Measurements from ENCODE around the gene COG1. TPM values are rescaled to one million over a fixed set of nuclear protein-coding genes. Genes with fewer than 3 reads are reported as not detected.

Gene COG1
- total RNA-seq, 1 experiment from 2014 or later, result 26.5 TPM

DNA sequence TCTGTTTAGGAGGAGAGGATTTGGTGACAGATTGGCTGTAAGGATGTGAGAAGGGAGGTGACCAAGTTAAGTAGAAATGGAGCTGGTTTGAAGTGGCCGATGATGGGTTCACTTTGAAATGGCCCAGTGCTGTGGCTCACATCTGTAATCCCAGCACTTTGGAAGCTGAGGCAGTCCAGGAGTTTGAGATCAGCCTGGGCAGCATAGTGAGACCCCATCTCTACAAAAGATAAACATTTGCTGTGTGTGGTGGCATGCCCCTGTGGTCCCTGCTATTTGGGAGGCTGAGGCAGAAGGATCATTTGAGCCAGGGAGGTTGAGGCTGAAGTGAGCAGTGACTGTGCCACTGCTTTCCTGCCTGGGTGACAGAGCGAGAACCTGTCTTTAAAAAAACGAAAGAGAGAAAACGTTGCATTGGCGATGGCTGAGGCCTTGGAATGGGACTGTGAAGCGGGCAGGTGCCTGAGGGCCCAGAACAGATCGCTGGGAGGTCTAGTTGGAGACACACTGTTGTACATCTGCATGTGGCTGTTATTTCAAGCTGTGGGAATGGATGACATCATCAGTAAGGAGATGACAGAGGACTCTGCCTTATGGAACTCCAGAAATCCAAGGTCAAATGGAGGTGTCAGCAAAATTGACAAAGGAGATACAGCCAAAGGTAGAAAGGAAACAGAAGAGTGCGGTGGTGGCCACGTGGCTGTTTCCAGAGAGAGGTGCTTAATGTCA lies 5.5 kb downstream of the COG1 start:
- Histone ChIP-seq H3K4me2 (ENCODE audit: insufficient read depth, insufficient read length, low read length) (no peak overlapping the region), H3K27ac (ENCODE audit: insufficient read length, low read depth, low read length) (no peak overlapping the region), H3K23me2 (ENCODE audit: insufficient read length, low read depth, low read length, poor library complexity, severe bottlenecking) (no peaks in the 10 kb centered on the region), H3T11ph (ENCODE audit: low read length) (no peak overlapping the region), H2BK5ac (ENCODE audit: insufficient read length, low read length) (no peak overlapping the region), H4K20me1 (ENCODE audit: control insufficient read depth, insufficient read depth, insufficient read length) (no peaks in the 10 kb centered on the region), H4K5ac (ENCODE audit: insufficient read length, low read depth, low read length) (no peak overlapping the region), H3K27me3 (ENCODE audit: insufficient read depth, low read length) (no peaks in the 10 kb centered on the region), H2BK120ac (ENCODE audit: low read depth, low read length, poor library complexity, severe bottlenecking) (no peak overlapping the region), H2BK12ac (ENCODE audit: insufficient read length, low read depth, low read length) (no peak overlapping the region), H3K9ac (ENCODE audit: extremely low read depth, insufficient read length, low read length) (no peak overlapping the region), H4K91ac (ENCODE audit: insufficient read length, low read depth, low read length) (no peak overlapping the region), H3K9me3 (ENCODE audit: control insufficient read depth, low read depth, low read length) (no peaks in the 10 kb centered on the region), H3K4ac (ENCODE audit: low read depth, low read length) (no peak overlapping the region), H4K8ac (replicated peaks; ENCODE audit: insufficient read length, low read depth, low read length) (no peak overlapping the region), H3K23ac (ENCODE audit: insufficient read length, low read depth, low read length) (no peak overlapping the region), H3K79me1 (ENCODE audit: insufficient read depth, low read depth, low read length, poor library complexity, severe bottlenecking) (no peaks in the 10 kb centered on the region), H2BK20ac (ENCODE audit: low read depth, low read length, poor library complexity, severe bottlenecking) (no peak overlapping the region), H3K4me1 (ENCODE audit: insufficient read depth, low read length) (0 out of 2 replicates have a peak, but pooled peaks cover 2% of the 10 kb centered on the region), H2AK5ac (ENCODE audit: insufficient read length, low read length) (no peak overlapping the region), H3K79me2 (ENCODE audit: insufficient read depth, low read length) (no peaks in the 10 kb centered on the region), H2BK15ac (ENCODE audit: low read depth, low read length) (no peak overlapping the region), H3K18ac (ENCODE audit: insufficient read length, low read depth, low read length) (no peak overlapping the region), H3K56ac (ENCODE audit: insufficient read length, low read depth, low read length) (no peak overlapping the region), H2AFZ (ENCODE audit: low read length) (no peak overlapping the region), H3K14ac (ENCODE audit: insufficient read depth, low read length) (no peak overlapping the region)
- WGBS (ENCODE audit: extremely low coverage, insufficient read length, low lambda C conversion rate), result no CpG with 5 or more reads among the region's 9 CpGs
- Mint-ChIP-seq H3K4me1 (peaks cover 13 to 16% of the 10 kb centered on the region in 2 experiments), H3K27me3 (ENCODE audit: low read depth) (no peaks in the 10 kb centered on the region), H3K4me3 (no peak overlapping the region), H3K27ac (no peak overlapping the region; a peak in 1 of 7 replicates), H3K36me3 (ENCODE audit: insufficient read depth in 1 of 3, low read depth in 3 of 3) (peaks cover 48 to 76% (median 75%) of the 10 kb centered on the region in 3 experiments; a peak in 6 of 7 replicates), H3K9me3 (no peaks in the 10 kb centered on the region; a peak in 1 of 5 replicates)
- no peak for DNase-seq
- TF ChIP-seq, protein P1, sequence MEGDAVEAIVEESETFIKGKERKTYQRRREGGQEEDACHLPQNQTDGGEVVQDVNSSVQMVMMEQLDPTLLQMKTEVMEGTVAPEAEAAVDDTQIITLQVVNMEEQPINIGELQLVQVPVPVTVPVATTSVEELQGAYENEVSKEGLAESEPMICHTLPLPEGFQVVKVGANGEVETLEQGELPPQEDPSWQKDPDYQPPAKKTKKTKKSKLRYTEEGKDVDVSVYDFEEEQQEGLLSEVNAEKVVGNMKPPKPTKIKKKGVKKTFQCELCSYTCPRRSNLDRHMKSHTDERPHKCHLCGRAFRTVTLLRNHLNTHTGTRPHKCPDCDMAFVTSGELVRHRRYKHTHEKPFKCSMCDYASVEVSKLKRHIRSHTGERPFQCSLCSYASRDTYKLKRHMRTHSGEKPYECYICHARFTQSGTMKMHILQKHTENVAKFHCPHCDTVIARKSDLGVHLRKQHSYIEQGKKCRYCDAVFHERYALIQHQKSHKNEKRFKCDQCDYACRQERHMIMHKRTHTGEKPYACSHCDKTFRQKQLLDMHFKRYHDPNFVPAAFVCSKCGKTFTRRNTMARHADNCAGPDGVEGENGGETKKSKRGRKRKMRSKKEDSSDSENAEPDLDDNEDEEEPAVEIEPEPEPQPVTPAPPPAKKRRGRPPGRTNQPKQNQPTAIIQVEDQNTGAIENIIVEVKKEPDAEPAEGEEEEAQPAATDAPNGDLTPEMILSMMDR (conservative IDR thresholded peaks at IDR 0.05), result no peak
